GM19193 (cell line): ENCODE results near the gene OR51A4.

Experiments
- POLR2A ChIP-seq: IDR thresholded peaks from 4 replicates; pipeline ENCODE4 v1.6.1; 2011; ENCODE audit not compliant: insufficient read depth, insufficient read length; ENCODE audit errors: extremely low read depth

Gene OR51A4

DNA sequence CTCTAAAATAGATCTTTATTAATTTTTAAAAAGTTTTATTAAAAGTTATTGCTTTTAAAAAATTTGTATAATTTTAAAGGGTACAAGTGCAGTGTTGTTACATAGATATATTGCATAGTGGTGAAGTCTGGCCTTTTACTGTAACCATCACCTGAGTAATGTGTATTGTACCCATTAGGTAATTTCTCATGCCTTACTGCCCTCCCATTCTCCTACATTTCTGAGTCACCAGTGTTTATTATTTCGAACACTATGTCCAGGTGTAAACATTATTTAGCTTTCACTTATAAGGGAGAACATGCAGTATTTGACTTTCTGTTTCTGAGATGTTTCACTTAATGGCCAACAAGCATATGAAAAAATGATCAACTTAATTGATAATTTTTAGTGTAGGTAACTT lies 25.6 kb downstream of the OR51A4 start:
- TF ChIP-seq POLR2A, result no peak

DNA sequence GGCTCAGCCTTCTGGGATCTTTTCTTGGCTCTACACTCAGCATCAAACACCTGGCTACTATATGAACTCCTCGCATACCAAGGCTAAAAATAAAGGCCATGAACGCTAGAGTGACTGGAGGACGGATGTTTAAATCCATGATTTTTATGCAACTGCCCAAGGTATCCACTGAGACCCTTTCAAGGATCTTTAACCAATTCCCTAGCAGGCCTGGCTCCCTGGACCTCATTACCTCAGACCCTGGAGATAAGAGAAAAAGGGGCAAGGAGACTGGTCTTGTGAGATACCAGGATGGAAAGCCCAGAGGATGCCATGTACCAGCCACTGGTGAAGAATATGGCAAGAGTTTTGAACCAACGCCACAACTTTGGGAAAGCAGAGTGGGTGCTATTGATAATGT lies 28.2 kb downstream of the OR51A4 start, which contains the start of gene OR51G2:
TSS of gene OR51G2 (minus strand) at position 101 of the 400 bp plus-strand sequence. CDS start 3,687 bp downstream, outside the sequence.
- no peak for TF ChIP-seq POLR2A

DNA sequence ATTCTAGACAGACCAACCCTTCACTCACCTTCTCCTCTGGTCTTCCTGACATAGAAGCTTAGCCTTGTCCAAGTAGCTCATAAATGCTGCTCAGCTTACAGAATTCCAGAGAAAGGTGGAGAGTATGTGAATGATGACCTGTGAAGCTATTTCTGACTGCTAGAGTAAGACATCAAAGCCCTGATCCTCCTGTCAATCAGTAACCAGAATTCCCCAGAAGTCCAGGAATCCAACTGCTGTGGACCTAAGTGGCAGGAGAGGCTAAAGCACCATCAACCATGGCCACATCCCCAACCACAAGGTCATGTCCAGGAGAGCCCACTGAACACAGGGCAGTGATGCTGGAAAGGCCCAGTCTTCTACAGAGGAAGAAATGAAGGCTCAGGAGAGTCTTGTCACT lies 30.8 kb downstream of the OR51A4 start:
- no peak for TF ChIP-seq POLR2A

DNA sequence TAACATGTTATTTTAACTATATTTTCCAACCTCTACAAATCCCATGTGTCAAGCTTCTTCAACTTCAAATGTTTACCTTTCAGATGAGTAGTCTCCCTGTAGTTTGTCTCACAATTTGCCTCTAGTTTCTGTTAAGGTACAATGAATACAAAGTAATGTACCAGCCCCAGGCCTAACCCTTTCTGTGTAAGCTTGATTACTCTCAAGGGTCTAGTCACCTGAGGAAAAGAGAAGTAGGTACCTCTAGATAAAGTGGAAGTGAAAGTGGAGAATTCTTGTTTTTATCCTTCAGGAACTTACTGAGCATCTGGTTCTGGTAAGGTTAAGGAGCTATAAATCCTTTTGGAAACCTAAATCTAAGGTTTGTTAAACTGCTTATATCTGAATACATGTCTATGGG lies 43.9 kb downstream of the OR51A4 start, which contains the start of gene OR51A7:
TSS of gene OR51A7 (plus strand) at position 300 of the 400 bp plus-strand sequence. CDS start 3,587 bp downstream, outside the sequence.
- TF ChIP-seq POLR2A, result no peak
